ENCODE data around the gene ANKZF1. TPM values are rescaled to one million over a fixed set of nuclear protein-coding genes. Genes with fewer than 3 reads are reported as not detected.

ANKZF1 gene
- total RNA-seq, 3 donors from 2014 or later (not counting 1 experiment from before 2014, with no cell fraction given): 100 to 148 (median 117) TPM

DNA sequence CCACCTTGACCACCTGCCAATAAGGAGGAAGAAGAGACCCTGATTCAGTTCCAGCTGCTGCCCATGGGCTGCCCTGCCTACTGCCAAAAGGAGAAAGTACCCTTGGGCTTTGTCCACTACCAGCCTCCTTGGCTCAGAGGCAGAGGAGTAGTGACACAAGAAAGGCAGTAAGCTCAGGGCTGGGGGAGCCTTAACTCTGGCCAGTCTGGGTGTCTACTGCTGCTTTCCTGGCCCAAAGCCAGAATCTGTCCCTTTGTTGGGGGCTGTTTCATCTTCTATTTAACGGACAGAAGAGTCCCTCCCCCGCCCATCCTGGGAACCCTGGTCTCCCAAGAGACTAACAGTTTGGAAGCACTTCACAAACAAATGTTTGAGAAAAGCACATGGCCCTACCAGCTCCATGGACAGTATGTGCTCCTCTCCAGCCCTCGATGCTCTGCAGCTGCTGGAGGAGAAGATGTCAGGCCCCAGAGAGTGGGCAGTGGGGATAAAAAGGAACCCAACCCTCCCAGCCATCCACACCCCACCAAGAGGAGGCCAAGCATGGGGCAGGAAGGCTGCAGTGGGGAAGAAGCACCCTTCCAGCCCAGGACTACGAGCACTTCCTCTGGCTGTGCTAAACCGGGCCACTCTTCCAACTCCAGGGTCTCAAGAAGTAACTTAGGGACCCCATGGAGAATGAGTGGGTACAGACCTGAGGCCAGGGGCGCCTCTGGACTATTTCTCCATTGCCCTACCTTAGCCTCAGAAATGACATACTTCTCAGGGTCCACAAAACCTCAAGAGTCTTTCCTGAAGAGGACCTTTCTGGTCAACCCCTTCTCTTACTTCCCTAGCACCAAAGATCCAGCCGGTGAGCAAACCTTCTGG lies 1.3 kb upstream of the ANKZF1 start:
- peaks cover 31 to 54% of the 10 kb centered on the region in 2 donors for H3K4me1 Mint-ChIP-seq
- peaks cover 46% of the 10 kb centered on the region for H3K36me3 ChIP-seq (ENCODE audit: control insufficient read depth, insufficient read depth, low read length)
- WGBS (ENCODE audit: insufficient coverage): 37% methylated on average over 6 of the region's 7 CpGs
- H3K27ac Mint-ChIP-seq: peak overlapping the region; percentile 99
- TF ChIP-seq, protein P1, sequence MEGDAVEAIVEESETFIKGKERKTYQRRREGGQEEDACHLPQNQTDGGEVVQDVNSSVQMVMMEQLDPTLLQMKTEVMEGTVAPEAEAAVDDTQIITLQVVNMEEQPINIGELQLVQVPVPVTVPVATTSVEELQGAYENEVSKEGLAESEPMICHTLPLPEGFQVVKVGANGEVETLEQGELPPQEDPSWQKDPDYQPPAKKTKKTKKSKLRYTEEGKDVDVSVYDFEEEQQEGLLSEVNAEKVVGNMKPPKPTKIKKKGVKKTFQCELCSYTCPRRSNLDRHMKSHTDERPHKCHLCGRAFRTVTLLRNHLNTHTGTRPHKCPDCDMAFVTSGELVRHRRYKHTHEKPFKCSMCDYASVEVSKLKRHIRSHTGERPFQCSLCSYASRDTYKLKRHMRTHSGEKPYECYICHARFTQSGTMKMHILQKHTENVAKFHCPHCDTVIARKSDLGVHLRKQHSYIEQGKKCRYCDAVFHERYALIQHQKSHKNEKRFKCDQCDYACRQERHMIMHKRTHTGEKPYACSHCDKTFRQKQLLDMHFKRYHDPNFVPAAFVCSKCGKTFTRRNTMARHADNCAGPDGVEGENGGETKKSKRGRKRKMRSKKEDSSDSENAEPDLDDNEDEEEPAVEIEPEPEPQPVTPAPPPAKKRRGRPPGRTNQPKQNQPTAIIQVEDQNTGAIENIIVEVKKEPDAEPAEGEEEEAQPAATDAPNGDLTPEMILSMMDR (IDR thresholded peaks at IDR 0.05): no peak
- no peaks in the 10 kb centered on the region for H3K27me3 Mint-ChIP-seq (ENCODE audit: low read depth in 2 of 2)
- H3K9me3 Mint-ChIP-seq: no peaks in the 10 kb centered on the region
- intact Hi-C loops (cut with micrococcal nuclease): loop anchor here (2.0 kb wide), 1 partner anchor 17 kb away; the partner anchor contains the start of genes GLB1L and STK16
- H3K27me3 ChIP-seq (ENCODE audit: control insufficient read depth, insufficient read depth, low read length): no peaks in the 10 kb centered on the region
- peak overlapping the region; percentile 88 for H3K4me3 ChIP-seq (ENCODE audit: low read length)
- H3K4me3 Mint-ChIP-seq: peak overlapping the region; percentile 100
- H3K4me1 ChIP-seq (ENCODE audit: control insufficient read depth, insufficient read depth, low read length): peaks cover 37% of the 10 kb centered on the region
- no peak for ATAC-seq
- no peaks in the 10 kb centered on the region for H3K9me3 ChIP-seq (ENCODE audit: control insufficient read depth, insufficient read depth, low read length)
- H3K36me3 Mint-ChIP-seq: peaks cover 9% of the 10 kb centered on the region
- no peak for DNase-seq
- peak overlapping the region; percentile 71 for H3K27ac ChIP-seq (ENCODE audit: low read length)

DNA sequence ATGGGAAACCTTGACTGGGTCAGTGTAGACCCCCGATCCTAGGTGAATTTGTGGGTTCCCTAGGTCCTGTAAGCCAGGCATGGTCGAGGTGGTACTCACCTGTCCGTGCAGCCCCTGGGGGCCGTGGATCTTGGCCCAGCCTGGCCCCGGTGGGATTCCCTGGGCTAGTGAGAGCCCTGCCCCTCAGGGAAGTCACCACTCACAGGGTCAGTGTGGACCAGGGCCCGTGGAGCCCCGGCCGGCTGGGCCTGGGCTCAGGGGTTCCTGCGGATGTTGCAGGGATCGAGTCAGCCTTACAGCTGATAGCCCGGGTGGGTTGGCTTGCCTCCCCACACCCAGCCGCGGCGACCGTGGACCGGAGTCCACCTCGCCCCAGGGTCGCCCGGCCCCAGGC lies 698 bp upstream of the ANKZF1 start:
- no peak for ATAC-seq
- peaks cover 31 to 54% of the 10 kb centered on the region in 2 donors for H3K4me1 Mint-ChIP-seq
- 1% methylated on average over 19 of the region's 19 CpGs for WGBS (ENCODE audit: insufficient coverage)

DNA sequence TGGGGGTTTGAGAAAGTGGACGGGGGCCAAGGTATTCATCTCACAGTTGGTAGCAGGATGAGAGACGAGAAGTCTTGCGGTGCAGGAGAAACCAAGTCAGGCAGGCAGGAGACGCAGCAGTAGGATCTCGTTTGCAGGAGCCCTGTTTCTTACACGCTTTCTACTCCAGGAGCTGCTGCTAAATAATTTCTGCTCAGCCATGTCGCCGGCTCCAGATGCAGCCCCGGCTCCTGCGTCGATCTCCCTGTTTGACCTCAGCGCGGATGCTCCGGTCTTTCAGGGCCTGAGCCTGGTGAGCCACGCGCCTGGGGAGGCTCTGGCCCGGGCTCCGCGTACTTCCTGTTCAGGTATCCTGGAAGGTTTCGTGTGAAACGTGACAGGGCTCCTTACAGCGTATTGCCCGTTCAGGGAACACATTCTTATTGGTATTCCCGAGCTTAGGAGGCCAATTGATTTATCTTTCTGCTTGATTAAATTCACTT lies 494 bp downstream of the ANKZF1 start:
- Mint-ChIP-seq H3K9me3 (no peaks in the 10 kb centered on the region), H3K27me3 (ENCODE audit: low read depth in 2 of 2) (no peaks in the 10 kb centered on the region), H3K4me3 (peak overlapping the region; percentile 100), H3K27ac (peak overlapping the region; percentile 99), H3K36me3 (peaks cover 25% of the 10 kb centered on the region), H3K4me1 (peaks cover 31 to 55% of the 10 kb centered on the region in 2 donors)
- under 1% methylated on average over 24 of the region's 24 CpGs for WGBS (ENCODE audit: insufficient coverage)
- Histone ChIP-seq H3K9me3 (ENCODE audit: control insufficient read depth, insufficient read depth, low read length) (no peaks in the 10 kb centered on the region), H3K4me1 (ENCODE audit: control insufficient read depth, insufficient read depth, low read length) (peaks cover 30% of the 10 kb centered on the region), H3K4me3 (ENCODE audit: low read length) (peak overlapping the region; percentile 88), H3K27me3 (ENCODE audit: control insufficient read depth, insufficient read depth, low read length) (no peaks in the 10 kb centered on the region), H3K36me3 (ENCODE audit: control insufficient read depth, insufficient read depth, low read length) (peaks cover 46% of the 10 kb centered on the region), H3K27ac (ENCODE audit: low read length) (peak overlapping the region; percentile 77)
- DNase-seq (peak in 1 of 2 donors; percentile 64), ATAC-seq (no peak)
- TF ChIP-seq, protein P1 (IDR thresholded peaks at IDR 0.05): no peak
- intact Hi-C loops (cut with micrococcal nuclease): no loop called here

More for the DNA sequence above, 698 bp upstream of the ANKZF1 start:
- Mint-ChIP-seq H3K9me3 (no peaks in the 10 kb centered on the region), H3K27ac (peak overlapping the region; percentile 99), H3K27me3 (ENCODE audit: low read depth in 2 of 2) (no peaks in the 10 kb centered on the region), H3K36me3 (peaks cover 14% of the 10 kb centered on the region), H3K4me3 (peak overlapping the region; percentile 100)
- DNase-seq: no peak
- peaks cover 46% of the 10 kb centered on the region for H3K36me3 ChIP-seq (ENCODE audit: control insufficient read depth, insufficient read depth, low read length)
- peak overlapping the region; percentile 88 for H3K4me3 ChIP-seq (ENCODE audit: low read length)
- H3K27me3 ChIP-seq (ENCODE audit: control insufficient read depth, insufficient read depth, low read length): no peaks in the 10 kb centered on the region
- intact Hi-C loops (cut with micrococcal nuclease): loop anchor here (1.0 to 2.0 kb wide), 6 partner anchors 10 to 66 kb away; partner anchors contain the start of genes DNAJB2, GLB1L, STK16 and TUBA4A
- H3K27ac ChIP-seq (ENCODE audit: low read length): peak overlapping the region; percentile 71
- H3K4me1 ChIP-seq (ENCODE audit: control insufficient read depth, insufficient read depth, low read length): peaks cover 37% of the 10 kb centered on the region
- no peaks in the 10 kb centered on the region for H3K9me3 ChIP-seq (ENCODE audit: control insufficient read depth, insufficient read depth, low read length)
- TF ChIP-seq, protein P1 (IDR thresholded peaks at IDR 0.05): no peak
